Measurements from ENCODE around the gene CTNND2.
"Not testable (repeated sequence)": the region's sequence is repeated elsewhere in the genome, so short reads cannot be mapped to it uniquely, and the experiment has no call there.

CTNND2 gene

DNA sequence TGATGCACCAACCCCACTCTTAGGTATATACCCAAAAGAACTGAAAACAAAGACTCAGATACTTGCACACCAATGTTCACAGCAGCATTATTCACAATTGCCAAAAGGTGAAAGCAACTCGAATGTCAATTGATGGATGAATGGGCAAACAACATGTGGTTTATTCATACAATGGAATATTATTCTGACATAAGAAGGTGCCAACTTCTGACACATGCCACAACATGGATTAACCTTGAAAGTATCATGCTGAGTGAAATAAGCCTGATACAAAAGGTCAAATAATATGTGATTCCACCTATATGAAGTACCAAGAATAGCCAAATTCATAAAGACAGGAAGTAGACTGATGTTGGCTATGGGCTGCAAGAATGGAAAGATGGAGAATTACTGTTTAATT lies 35.0 kb downstream of the CTNND2 start:
- DNase-seq, result no peak

DNA sequence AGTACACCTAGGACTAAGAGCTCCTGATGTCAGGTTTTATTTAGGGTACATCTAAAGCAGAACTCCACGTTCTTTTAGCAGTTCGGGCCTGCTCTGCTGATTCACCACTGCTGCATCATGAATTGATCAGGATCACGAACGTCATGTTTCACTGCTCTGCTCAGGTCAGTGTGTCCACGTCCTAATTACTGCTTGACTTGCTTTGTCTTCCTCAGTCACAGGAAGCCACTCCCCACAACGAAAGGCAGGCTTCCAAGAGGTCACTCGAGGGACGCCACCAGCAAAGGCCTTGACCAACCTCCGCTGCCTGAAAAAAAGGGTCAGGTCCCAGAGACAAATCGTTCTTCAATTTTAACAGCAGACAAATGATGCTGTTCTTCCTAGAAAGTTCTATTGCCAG lies 40.3 kb downstream of the CTNND2 start:
- DNase-seq, result no peak

DNA sequence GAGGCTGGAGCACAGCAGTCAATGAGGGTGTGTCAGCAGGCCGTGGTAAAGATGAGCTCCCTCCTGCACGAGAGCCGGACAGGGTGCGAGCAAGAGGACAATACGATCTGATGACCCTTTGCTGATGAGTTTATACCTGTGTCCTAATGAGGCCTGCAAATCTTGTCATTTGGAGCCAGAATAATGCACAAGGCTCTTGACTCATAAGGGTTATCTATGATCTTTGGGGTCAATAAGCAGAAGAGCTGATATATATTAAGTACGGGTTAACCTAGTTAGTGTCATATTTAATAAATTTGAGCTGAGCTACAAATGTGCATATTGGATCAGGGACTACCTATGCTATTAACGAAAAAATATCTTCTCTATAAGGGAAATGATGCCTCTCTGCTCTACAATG lies 46.9 kb downstream of the CTNND2 start:
- no peak for DNase-seq

DNA sequence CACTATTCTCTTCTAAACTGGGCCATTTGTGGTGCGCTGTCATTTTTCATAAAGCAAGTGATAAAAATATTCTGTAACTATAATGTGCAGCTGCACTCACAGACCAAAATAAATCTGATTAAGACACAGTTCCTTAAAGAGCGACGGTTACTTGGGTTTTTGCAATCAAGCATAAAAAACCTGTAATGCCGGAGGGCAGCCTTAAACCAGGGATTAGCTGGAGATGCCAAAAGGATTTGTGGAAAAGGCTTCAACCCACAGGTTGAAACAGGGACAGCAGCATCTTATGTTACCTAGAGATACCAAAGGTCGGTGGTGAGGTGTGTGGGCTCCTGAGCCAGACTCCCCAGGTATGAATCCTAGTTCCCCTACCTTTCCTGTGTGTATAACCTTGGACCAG lies 49.3 kb downstream of the CTNND2 start:
- DNase-seq, result no peak

DNA sequence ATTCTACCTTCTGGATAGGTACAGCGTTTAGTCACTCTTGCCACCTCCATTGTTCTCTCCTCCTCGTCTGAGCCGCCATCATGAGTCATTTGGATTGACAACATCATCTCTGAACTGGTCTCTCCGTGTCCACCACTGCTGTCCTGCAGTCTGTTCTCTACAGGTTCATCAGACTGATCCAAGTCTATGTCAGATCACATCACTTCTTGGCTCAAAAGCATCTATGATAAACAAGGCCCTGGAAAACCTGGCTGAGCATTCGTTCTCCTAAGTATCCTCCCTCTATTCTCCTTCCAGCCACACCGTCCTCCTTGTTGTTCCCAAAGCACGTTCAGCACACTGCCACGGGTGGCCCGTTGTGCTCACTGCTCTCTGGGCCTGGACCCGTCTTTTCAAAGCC lies 50.5 kb downstream of the CTNND2 start:
- no peak for DNase-seq

DNA sequence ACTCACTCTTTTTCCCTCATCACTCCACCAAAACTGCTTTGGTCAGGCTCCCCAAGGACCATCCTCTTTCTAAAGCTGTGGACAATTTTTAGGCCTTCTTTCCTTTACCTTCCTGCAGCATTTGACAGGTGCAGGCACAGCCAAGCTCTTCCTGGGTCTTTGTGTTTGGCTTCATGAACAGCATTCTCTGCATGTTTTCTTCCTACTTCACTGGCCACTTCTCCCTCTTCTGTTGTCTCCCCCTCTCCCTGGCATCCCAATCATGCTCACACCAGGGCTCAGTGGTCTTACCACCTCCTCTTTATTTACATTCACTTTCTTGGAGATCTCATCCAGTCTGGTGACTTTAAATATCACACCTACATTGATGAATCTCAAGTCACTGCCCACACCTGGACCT lies 51.1 kb downstream of the CTNND2 start:
- DNase-seq, result no peak

DNA sequence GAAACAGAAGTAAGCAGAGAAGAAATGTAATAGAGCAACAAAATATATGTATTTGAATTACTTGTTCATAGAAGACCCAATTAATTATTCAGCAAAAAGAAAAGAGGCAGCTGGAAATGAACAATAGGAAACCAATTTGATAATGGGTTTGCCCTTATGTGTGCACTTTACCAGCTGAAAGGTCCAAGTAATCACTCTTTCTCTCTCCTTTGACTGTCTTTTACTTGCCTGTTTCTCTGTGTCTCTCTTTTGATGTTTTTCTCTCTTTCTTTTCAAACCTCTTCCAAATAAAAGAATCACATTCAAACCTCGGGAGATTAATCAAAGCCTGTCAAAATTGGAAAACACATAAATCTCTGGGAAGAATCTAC lies 51.5 kb downstream of the CTNND2 start:
- DNase-seq, result no peak

DNA sequence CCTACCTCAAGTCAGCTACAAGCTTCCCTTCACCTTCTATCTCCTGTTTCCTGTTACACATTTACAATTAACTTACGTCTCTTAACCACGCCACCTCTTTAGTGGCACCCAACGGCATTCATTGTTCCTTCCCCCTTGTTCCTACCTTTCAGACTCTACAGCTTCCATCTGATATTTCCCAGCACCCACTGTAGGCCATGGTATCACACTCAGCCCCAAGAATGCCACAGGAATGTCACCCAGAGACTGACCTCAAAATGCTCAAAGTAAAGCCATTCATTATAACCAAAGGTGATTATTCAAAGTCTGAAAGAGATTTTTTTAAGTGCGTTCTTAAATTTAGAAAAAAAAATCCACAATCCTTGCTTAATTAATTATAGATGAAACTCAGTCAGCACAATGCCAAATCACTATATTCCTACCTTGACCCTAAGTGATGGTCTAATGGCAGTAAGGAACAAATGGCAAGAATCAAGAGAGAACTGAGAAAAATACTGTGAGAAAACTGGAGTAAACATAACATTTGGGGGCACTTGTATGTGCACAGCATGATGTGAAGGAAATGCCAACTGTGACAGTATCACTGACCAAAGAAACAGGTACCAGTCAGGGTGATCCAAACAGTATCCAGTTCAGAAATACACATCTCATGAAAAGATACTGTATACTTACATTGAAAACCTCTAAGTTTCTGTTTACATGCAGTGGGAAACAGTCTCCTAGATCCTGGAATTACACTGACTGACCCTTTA lies 52.1 kb downstream of the CTNND2 start:
- DNase-seq, result no peak

DNA sequence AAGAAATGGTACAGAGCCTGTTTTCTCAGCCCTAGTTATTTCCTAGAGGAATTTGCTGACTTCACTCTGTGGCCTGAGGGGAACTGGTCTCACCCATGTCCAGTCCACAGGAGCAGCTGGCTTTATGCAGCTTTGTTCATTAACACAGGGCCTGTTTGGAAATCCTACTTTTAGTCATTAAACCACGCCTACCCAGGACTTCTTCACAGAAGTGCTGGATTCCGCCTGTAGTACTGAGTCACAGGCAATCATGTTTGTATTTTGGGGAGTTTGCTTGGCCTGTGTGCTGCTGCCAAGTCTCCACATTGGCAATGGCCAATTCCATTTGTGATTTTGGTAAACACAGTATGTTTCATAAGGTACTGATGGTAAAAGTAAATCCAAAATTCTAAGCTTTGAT lies 52.8 kb downstream of the CTNND2 start:
- DNase-seq, result no peak

DNA sequence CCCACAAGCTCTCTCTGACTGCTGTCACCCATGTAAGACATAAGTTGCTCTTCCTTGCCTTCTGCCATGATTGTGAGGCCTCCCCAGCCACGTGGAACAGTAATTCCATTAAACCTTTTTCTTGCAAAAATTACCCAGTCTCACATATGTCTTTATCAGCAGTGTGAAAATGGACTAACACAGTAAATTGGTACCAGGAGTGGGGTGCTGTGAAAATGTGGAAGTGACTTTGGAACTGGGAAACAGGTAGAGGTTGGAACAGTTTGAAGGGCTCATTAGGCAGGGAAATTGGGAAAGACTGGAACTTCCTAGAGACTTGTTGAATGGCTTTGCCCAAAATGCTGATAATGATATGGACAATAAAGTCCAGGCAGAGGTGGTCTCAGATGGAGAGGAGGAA lies 75.7 kb downstream of the CTNND2 start:
- not testable (repeated sequence) for DNase-seq

DNA sequence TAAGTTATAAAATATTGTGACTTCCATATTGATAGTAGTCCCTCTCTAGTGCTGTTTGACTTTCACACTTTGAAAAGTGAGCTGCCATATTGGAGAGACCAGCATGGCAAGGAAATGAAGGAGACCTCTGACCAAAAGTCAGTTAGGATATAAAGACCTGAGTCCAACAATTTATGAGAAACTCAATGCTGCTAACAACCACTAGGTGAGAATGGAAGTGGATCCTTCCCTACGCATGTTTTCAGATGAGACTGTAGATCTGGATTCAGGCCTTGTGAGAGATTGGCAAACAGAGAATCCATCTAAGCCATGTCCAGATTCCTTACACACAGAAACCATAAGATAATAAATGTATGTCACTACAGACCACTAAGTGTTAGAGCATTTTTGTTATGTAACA lies 81.6 kb downstream of the CTNND2 start:
- no peak for DNase-seq

DNA sequence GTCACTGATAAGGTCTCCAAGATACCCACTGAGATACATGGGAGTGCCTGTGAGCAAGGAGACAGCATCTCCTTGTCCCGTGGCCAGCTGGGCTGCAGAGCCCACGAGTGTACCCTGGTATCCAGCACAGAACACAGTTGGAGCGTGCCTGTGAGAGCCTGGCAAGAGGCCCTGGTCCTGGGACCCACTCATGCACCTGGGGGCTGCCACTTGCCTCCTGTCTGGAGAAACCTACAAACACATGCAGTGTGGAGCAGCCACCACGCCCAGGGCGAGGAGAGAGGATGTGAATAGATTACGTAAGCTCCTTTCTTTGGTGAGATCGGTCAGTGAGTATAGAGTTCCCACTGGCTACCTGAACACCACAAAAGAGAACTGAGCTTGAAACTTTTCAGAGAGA lies 88.3 kb downstream of the CTNND2 start:
- no peak for DNase-seq

DNA sequence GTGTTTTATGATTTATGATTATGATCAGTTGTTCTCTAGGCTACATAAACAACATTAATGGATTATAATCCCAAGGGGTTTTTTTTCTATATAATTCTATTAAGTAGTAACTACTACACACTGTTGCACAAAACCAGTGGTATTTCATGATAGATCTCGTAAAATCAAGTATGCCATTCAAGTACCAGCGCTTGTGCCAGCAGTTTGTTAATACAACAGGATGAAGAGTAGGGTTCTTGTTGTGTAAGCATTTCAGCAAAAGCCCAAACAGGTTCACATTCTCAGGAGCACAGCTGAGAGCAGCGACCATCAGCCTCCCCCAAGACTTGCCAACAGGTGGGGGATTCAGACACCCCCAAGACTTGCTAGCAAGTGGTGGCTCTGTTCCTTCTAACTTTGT lies 88.8 kb downstream of the CTNND2 start:
- DNase-seq, result no peak

DNA sequence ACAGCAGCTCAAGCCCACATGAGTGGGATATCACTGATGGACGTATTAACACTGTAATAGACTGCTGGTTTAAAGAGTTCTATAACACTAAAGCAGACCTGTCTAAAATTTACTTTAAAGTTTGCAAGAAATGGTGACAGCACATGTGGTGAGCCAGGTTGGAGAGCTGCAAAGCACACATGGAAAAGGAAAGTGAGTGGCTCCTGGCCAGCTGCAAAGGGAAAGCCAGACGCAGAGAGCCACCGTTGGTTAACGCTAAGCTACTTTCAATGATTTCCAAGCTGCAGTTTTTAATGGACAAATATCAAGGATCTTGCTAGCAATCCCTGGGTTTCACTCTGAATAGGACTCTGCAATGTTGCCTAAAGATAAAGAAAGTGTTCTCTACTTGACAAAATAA lies 89.9 kb downstream of the CTNND2 start:
- DNase-seq, result no peak

DNA sequence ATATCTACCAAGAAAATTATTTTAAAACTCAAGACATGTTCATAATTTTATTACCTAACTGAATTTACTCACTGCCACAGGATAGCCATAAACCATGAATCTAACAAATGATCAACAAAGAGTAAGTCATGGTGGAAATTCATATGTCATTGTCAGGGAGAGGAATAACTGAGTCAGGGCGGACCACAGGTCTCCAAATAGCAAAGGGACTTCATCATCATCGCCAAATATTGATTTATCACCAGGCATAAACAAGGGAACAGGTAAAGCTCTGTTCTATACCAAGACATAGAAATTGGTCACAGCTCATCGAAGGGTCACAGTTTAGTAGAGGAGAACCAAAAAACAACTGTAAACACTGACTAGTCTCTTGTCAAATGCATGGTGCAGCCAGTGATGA lies 94.8 kb downstream of the CTNND2 start:
- DNase-seq, result no peak

DNA sequence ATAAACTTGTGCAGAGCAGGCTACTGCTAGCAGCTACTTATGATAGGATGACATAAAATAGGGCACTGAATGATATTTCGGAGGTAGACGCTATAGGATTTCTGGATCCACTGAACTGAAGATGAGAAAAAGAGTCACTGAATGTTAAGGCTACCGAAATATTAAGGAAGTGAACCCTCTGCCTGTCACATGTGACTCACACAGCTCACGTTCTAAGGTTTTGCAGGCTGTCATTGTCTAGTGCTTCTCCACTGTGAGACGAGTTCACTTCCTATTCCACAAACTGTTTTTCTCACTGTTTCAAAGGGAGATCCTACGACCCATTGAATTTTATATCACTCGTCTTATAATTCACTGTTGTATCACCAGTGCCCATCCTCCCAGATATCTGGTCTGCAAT lies 100.8 kb downstream of the CTNND2 start:
- no peak for DNase-seq

DNA sequence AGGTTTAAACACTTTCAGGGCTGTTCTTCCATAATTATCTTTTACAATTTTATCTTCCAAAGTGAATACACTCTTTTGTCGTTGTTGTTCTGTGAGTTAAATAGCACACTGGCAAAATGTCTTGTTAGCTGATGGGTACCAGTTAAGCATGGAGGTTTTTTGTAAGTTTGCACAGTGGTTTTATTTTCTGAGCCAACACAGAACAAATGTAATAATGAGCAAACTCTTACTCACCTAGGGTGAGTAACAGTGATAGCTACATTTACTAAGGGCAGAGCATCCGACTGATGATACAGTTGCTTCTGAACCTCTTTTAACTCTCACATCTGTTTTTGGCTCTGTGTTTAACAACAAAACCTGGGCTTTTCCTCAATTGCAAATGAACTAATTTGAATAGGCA lies 103.2 kb downstream of the CTNND2 start:
- no peak for DNase-seq

DNA sequence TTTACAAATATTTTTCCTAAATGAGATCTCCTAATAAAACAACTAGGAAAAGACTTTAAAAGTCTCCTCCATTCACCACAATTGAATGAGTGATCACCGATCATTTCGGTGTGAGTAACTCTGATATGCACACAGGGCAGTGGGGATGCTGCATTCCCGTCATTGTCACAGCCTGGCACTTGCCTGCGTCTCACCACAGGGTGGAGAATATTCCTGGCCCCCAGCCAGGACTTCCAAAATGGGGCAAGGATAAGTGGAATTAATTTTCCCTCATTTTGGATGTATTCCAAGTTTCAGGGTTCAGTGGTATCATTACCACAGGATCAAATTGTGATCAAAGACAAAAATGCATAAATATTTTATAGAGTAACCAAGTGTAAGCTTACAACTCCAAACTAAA lies 107.1 kb downstream of the CTNND2 start:
- no peak for DNase-seq

DNA sequence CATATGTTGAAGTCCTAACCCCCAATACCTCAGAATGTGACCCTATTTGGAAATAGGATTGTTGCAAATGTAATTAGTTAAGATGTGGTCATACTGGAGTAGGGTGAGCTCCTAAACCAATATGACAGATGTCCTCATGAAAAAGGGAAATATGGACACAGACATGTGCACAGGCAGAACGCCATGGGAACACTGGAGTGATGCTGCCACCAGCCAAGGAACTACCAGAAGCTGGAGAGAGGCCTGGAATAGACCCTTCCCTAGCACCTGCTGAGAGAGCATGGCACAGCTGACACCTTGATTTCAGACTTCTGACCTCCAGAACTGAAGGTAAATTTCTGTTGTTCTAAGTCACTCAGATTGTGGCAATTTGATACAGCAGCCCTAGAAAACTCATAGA lies 110.8 kb downstream of the CTNND2 start:
- DNase-seq, result no peak

DNA sequence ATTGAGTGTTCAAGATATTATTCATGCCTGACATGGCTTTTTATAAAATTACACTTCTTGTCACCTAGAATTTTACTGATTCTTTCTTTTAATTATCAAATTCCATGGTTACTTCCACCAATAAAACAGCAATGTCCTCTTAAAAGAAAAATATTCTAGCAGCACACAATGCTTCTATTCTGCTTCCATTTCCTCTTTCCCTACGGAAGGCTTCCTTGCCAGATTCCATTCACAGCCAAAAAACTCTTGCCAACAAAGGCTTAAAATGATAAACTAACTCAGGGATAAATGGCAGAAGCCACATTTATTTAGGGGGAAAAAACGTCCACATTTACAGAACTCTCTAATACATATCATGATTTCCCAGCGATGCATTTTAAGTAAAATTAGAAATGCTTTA lies 111.6 kb downstream of the CTNND2 start:
- DNase-seq, result no peak

DNA sequence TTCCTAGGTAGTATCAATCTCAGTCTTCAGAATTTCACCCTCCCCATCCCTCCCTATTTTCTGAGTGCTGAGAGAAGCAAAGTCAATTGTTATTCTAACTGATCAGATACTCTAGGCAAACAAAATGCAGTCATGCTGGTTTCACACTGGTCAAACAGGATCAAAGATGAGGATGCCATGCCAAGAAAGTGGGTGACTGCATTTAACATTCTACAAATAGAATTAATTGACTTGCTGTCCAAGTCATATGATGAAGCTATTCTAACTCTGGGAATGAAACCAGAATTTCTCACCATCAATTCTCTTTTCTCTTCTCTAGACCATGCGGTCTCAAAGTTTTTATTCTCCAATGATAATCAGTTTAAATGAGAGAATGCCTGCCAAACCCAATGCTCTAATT lies 112.5 kb downstream of the CTNND2 start:
- no peak for DNase-seq

DNA sequence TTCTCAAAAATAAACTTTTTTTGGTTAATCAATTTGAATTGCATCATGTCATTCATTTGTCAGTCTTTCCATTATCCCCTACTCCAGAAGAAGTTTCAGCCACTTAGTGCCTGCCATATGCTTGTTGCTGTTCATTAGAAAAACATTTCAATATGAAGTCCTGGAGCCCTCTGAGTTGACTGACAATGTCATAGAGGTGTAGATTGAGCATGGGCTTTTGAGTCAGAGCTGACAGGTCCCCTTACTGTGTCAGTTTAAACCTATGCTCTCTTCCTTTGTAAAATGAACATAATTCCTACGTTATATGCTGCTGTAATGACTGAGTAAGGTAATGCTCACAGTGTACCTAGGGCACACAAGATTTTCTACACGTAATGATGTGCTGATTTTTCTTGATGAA lies 114.0 kb downstream of the CTNND2 start:
- DNase-seq, result no peak

DNA sequence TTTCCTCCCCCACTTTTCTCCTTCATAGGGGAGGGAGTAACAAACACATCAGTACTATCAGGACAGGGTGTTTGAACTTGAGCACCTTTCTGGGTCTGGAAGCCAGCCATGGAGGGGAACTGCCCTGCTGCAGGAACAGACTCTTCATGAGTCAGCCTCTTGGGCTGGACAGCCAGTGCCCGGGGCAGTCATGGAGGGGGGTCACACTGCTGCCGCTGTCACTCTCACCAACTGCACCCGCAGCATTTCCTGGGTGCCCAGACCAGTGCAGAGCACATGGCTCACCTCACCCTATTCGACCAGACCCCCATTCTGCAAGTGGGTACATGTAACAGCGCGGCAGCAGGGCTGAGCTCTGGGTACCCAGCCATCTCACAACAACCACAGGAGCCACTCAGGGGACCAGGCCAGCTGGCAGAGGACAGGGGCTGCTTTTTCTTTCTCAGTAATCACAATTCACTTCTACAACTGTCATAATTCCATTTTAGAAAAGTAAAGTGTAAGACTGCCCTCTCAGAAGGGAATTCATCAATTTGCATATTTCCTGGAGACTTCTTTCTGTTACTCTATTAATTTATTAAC lies 118.4 kb downstream of the CTNND2 start:
- DNase-seq, result no peak

DNA sequence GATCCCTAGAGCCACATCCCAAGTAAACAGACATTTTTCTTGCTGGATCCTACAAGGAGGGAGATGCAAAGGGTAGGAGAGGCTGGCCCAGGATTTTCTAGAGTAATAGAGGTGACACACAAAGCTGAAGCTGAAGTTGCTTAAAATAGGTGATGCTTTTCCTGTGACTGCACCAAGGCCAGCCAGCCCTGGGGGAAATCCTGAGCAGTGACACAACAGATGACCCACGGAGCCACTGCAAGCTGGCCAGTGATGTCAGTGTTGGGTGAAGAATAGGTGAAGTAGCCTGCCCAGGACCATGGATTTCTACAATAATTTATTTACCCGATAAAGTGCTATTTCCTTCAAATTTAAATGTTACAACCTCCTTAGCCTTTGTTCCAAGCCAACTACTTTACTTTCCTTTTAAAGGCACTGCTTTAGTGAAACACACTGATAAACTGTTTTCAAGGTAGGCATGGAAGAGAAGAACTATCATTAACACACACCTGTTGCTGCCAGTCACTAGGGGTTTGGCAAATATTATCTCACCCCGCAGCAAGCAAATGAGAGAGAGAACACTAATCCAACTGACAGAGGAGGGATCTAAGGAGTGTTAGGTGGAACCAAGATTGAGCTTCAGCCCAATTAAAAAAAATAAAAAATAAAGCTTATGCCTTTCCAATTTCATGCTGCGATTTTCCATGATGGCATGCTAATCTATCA lies 123.5 kb downstream of the CTNND2 start:
- no peak for DNase-seq

DNA sequence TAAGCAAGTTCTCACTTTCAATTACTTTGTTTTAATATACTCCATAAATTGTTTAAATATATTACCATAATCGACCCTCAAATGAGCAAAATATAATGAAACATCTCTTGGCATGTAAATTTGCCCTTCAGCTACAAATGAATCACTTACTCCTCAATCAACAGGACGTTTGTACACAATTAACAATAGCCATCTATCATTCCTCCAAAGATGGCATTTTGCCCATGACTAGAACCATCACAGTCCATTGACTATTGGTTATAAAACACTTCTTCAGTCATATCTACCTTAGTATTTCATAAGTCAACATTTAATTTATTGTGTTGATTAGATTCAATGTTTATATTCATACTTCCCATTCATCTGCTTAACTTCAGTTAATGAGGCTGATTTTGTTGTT lies 127.2 kb downstream of the CTNND2 start:
- DNase-seq, result no peak
